ENCODE data around the gene RRP1. TPM values are rescaled to one million over a fixed set of nuclear protein-coding genes. Genes with fewer than 3 reads are reported as not detected.

Gene RRP1
- total and polyA plus RNA-seq, 2 of the 13 experiments (the other 11 are each of a cell fraction or from before 2014, with no cell fraction given) = 20.1 to 35.1 TPM

DNA sequence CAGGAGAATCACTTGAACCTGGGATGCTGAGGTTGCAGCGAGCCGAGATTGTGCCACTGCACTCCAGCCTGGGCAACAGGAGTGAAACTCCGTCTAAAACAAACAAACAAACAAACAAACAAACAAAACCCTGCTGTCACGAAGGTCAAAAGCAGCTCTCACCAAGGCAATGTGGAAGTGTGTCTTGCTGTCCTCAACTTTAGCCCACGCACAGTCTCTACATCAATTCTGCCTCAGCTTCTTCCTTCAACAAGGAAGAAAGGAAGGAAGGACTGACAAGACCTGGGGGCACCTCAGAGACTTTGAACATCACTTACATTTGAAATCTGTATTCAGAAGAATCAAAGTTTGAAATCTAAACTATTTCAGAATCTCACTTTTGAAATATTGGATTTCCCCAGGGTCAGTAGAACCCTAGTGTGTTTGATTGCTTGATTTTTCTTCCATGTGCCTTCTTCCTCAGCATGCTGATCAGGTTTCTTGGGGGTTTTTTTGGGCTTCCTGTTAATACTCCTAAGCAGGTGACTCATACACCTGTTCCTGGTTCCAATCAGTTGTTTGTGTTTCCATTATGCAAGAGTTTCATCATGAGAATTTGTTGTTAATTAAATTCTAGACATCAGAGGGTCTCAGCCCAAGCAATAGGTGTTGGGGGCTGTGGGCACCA, 6.8 kb upstream of the RRP1 start (continued):
- TF ChIP-seq, protein P1, sequence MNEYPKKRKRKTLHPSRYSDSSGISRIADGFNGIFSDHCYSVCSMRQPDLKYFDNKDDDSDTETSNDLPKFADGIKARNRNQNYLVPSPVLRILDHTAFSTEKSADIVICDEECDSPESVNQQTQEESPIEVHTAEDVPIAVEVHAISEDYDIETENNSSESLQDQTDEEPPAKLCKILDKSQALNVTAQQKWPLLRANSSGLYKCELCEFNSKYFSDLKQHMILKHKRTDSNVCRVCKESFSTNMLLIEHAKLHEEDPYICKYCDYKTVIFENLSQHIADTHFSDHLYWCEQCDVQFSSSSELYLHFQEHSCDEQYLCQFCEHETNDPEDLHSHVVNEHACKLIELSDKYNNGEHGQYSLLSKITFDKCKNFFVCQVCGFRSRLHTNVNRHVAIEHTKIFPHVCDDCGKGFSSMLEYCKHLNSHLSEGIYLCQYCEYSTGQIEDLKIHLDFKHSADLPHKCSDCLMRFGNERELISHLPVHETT (CRISPR knock-in tag; conservative IDR thresholded peaks at IDR 0.05) = no peak
- TF ChIP-seq ZFYVE20 (CRISPR knock-in tag; IDR thresholded peaks at IDR 0.05; ENCODE audit: borderline replicate concordance, low read depth) (no peak), ZSCAN22 (CRISPR knock-in tag; IDR thresholded peaks at IDR 0.05) (no peak), TEAD2 (CRISPR knock-in tag; IDR thresholded peaks at IDR 0.05) (no peak), FOXA1 (IDR thresholded peaks at IDR 0.05) (peak; percentile 41; the same call in 1 of the 2 replicates), FOXA1 (CRISPR knock-in tag; IDR thresholded peaks at IDR 0.05) (no peak), ZNF230 (CRISPR knock-in tag; IDR thresholded peaks at IDR 0.05) (no peak), GATAD1 (CRISPR knock-in tag; IDR thresholded peaks at IDR 0.05) (no peak), ZNF746 (CRISPR knock-in tag; IDR thresholded peaks at IDR 0.05) (no peak), ZNF720 (CRISPR knock-in tag; IDR thresholded peaks at IDR 0.05) (no peak), SYNCRIP (IDR thresholded peaks at IDR 0.05; ENCODE audit: insufficient read depth, low read depth, low read length) (no peak), ZNF224 (CRISPR knock-in tag; IDR thresholded peaks at IDR 0.05) (no peak)
- TF ChIP-seq, protein P2, sequence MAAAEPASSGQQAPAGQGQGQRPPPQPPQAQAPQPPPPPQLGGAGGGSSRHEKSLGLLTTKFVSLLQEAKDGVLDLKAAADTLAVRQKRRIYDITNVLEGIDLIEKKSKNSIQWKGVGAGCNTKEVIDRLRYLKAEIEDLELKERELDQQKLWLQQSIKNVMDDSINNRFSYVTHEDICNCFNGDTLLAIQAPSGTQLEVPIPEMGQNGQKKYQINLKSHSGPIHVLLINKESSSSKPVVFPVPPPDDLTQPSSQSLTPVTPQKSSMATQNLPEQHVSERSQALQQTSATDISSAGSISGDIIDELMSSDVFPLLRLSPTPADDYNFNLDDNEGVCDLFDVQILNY (CRISPR knock-in tag; conservative IDR thresholded peaks at IDR 0.05) = no peak
